ENCODE results near the gene KLHL40.
"Not testable (repeated sequence)": the region's sequence is repeated elsewhere in the genome, so short reads cannot be mapped to it uniquely, and the experiment has no call there.

The KLHL40 gene

GRCh38 chr3:42705058-42705767, 19.9 kb downstream of the KLHL40 start:
- DNase-seq: no peak

- DNase-seq: no peak
Measured at GRCh38 chr3:42705962-42706585, 20.7 kb downstream of the KLHL40 start.

GRCh38 chr3:42706721-42707619, 21.6 kb downstream of the KLHL40 start:
- no peak for DNase-seq

GRCh38 chr3:42707620-42708355, 22.5 kb downstream of the KLHL40 start:
- no peak for DNase-seq

- no peak for DNase-seq
Measured at GRCh38 chr3:42708611-42709151, 23.3 kb downstream of the KLHL40 start.

- no peak for DNase-seq
Measured at GRCh38 chr3:42709621-42710020, 24.3 kb downstream of the KLHL40 start.

GRCh38 chr3:42710323-42711021, 25.1 kb downstream of the KLHL40 start:
- no peak for DNase-seq

- no peak for DNase-seq
Measured at GRCh38 chr3:42711491-42712343, 26.4 kb downstream of the KLHL40 start.

- no peak for DNase-seq
Measured at GRCh38 chr3:42712344-42712648, 27.0 kb downstream of the KLHL40 start.

GRCh38 chr3:42712688-42713372, 27.5 kb downstream of the KLHL40 start:
- no peak for DNase-seq

- no peak for DNase-seq
Measured at GRCh38 chr3:42713747-42714146, 28.4 kb downstream of the KLHL40 start.

GRCh38 chr3:42714171-42714852, 29.0 kb downstream of the KLHL40 start:
- DNase-seq: no peak

GRCh38 chr3:42717306-42717705, 32.0 kb downstream of the KLHL40 start:
- no peak for DNase-seq

GRCh38 chr3:42718338-42718737, 33.0 kb downstream of the KLHL40 start:
- no peak for DNase-seq

GRCh38 chr3:42719002-42719401, 33.7 kb downstream of the KLHL40 start:
- no peak for DNase-seq

GRCh38 chr3:42720126-42720525, 34.8 kb downstream of the KLHL40 start:
- DNase-seq: no peak

- DNase-seq: no peak
Measured at GRCh38 chr3:42721690-42722089, 36.4 kb downstream of the KLHL40 start.

- DNase-seq: not testable (repeated sequence)
Measured at GRCh38 chr3:42722442-42722841, 37.1 kb downstream of the KLHL40 start.

- DNase-seq: no peak
Measured at GRCh38 chr3:42723219-42723618, 37.9 kb downstream of the KLHL40 start.

- no peak for DNase-seq
Measured at GRCh38 chr3:42725454-42725853, 40.1 kb downstream of the KLHL40 start.

All from CD4-positive, alpha-beta T cell treated with Interleukin-17A for 1 hour (primary cell).